Vagina (tissue), 2 donors: ENCODE data around the gene PARVA.

Experiments
- CTCF ChIP-seq, 3 experiments: fragments of 450-650 bp in 2 of 3; fragments of 200-600 bp in 1 of 3; sonication (generic) in 1 of 3; IDR thresholded peaks; one replicate each; pipeline ENCODE4 v1.5.1; 2017 to 2019; ENCODE audit warnings: antibody characterized with exemption in 3 of 3, mild to moderate bottlenecking in 2 of 3, moderate library complexity in 2 of 3
- POLR2A ChIP-seq, 2 donors: fragments of 450-650 bp; IDR thresholded peaks; one replicate each; pipeline ENCODE4 v1.6.1; 2017; ENCODE audit warnings: antibody characterized with exemption in 2 of 2, mild to moderate bottlenecking in 2 of 2, moderate library complexity in 2 of 2

GRCh38 chr11:12330485-12331231 lies 46.7 kb upstream of the PARVA start:
- TF ChIP-seq POLR2A (IDR thresholded peaks at IDR 0.05), result no peak
- TF ChIP-seq CTCF (IDR thresholded peaks at IDR 0.05), result no peak
